ENCODE results near the gene CENPC. TPM values are rescaled to one million over a fixed set of nuclear protein-coding genes. Genes with fewer than 3 reads are reported as not detected.

Gene CENPC
- total RNA-seq, 4 donors from 2014 or later = 17.5 to 67.3 (median 22.7) TPM

GRCh38 chr4:67437974-67438713 lies 107.2 kb downstream of the CENPC start:
- H3K27ac ChIP-seq = no peak overlapping the region
- no peak for DNase-seq (ENCODE audit: low spot score in 2 of 2)
- no peaks in the 10 kb centered on the region for H3K4me1 ChIP-seq
- WGBS = 70% methylated on average over 2 of the region's 2 CpGs
- no peak for TF ChIP-seq CTCF (IDR thresholded peaks at IDR 0.05)
- TF ChIP-seq POLR2AphosphoS5 (IDR thresholded peaks at IDR 0.05) = no peak
- TF ChIP-seq POLR2A (IDR thresholded peaks at IDR 0.05) = no peak
- no peak for TF ChIP-seq EP300 (IDR thresholded peaks at IDR 0.05)
- no peak overlapping the region for H3K4me3 ChIP-seq
- H3K27me3 ChIP-seq = no peaks in the 10 kb centered on the region
- no peaks in the 10 kb centered on the region for H3K9me3 ChIP-seq
- no peaks in the 10 kb centered on the region for H3K36me3 ChIP-seq

- H3K27ac ChIP-seq = no peak overlapping the region
- H3K27me3 ChIP-seq = no peaks in the 10 kb centered on the region
- no peak for DNase-seq (ENCODE audit: low spot score in 2 of 2)
- TF ChIP-seq POLR2AphosphoS5 (IDR thresholded peaks at IDR 0.05) (no peak), POLR2A (IDR thresholded peaks at IDR 0.05) (no peak), EP300 (IDR thresholded peaks at IDR 0.05) (no peak), CTCF (IDR thresholded peaks at IDR 0.05) (no peak)
- 70% methylated on average over 2 of the region's 2 CpGs for WGBS
- no peaks in the 10 kb centered on the region for H3K9me3 ChIP-seq
- H3K4me1 ChIP-seq = no peaks in the 10 kb centered on the region
- H3K4me3 ChIP-seq = no peak overlapping the region
- no peaks in the 10 kb centered on the region for H3K36me3 ChIP-seq
Measured at GRCh38 chr4:67436742-67437141, 108.6 kb downstream of the CENPC start.

GRCh38 chr4:67430989-67431388 lies 114.3 kb downstream of the CENPC start:
- Histone ChIP-seq H3K4me3 (no peak overlapping the region), H3K4me1 (no peaks in the 10 kb centered on the region), H3K27ac (no peak overlapping the region), H3K36me3 (no peaks in the 10 kb centered on the region), H3K27me3 (no peaks in the 10 kb centered on the region), H3K9me3 (no peaks in the 10 kb centered on the region)
- DNase-seq (ENCODE audit: low spot score in 2 of 2) = no peak
- no peak for TF ChIP-seq POLR2AphosphoS5 (IDR thresholded peaks at IDR 0.05)
- no peak for TF ChIP-seq CTCF (IDR thresholded peaks at IDR 0.05)
- TF ChIP-seq EP300 (IDR thresholded peaks at IDR 0.05) = no peak
- TF ChIP-seq POLR2A (IDR thresholded peaks at IDR 0.05) = no peak
- WGBS = 0% methylated on average over 1 of the region's 1 CpG

- Histone ChIP-seq H3K4me3 (no peak overlapping the region), H3K4me1 (no peaks in the 10 kb centered on the region), H3K27ac (no peak overlapping the region), H3K36me3 (no peaks in the 10 kb centered on the region), H3K9me3 (no peaks in the 10 kb centered on the region), H3K27me3 (no peaks in the 10 kb centered on the region)
- WGBS = 91% methylated on average over 2 of the region's 2 CpGs
- no peak for TF ChIP-seq CTCF (IDR thresholded peaks at IDR 0.05)
- no peak for TF ChIP-seq POLR2AphosphoS5 (IDR thresholded peaks at IDR 0.05)
- no peak for TF ChIP-seq EP300 (IDR thresholded peaks at IDR 0.05)
- TF ChIP-seq POLR2A (IDR thresholded peaks at IDR 0.05) = no peak
- no peak for DNase-seq (ENCODE audit: low spot score in 2 of 2)
Measured at GRCh38 chr4:67428819-67429218, 116.5 kb downstream of the CENPC start.

Other genes with a start within 250 kb of the CENPC start
- gene STAP1, start 13.2 kb upstream of the CENPC start, total RNA-seq = under 1 TPM in 1 of 4 donors, not detected in 3; 0.55 TPM
- gene UBA6, start 155.7 kb upstream of the CENPC start, total RNA-seq = 10 to 100 TPM; 49.4 to 81.9 (median 56.3) TPM
- gene GNRHR, start 208.9 kb upstream of the CENPC start, total RNA-seq = not detected

Measured in suprapubic skin (tissue), 4 donors.